GM21619 (cell line): ENCODE measurements around the gene C1orf198.

Experiments
- ATAC-seq: cut with Tn5 transposase; IDR thresholded peaks from one replicate; pipeline ENCODE4 v1.9.1; 2021; ENCODE audit not compliant: unreplicated experiment

The C1orf198 gene

GRCh38 chr1:230836347-230836746, 32.0 kb downstream of the C1orf198 start:
- ATAC-seq = no peak

DNA sequence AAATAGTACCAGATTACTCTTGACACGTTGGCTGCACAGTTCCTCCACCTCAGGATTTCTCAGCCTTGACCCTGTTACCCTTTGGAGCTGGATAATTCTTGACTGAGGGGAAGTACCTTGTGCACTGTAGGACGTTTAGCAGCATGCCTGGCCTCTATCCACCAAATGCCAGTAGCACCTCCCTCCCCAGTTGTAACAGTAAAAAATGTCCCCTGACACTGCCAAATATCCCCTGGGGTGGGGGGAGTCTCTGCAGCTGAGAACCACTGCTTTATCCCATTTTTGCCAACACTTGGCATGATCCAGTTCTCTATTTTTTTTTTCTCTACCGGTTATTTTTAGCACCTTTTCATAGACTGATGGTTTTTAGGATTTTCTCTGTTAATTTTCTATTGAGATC, 34.0 kb downstream of the C1orf198 start:
- ATAC-seq = no peak

DNA sequence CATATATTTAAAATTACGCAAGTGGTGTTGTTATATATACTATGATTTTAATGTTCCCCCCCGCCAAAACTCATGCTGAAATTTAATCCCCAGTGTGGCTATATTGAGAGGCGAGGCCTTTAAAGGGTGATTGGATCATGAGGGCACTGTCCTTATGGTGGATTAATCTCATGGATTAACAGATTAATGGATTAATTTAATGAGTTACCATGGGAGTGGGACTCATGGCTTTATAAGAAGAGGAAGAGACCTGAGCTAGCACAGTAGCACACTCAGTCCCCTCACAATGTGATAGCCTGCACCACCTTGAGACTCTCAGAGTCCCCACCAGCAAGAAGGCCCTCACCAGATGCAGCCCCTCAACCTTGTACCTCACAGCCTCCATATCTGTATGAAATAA, 34.8 kb downstream of the C1orf198 start:
- ATAC-seq = no peak

DNA sequence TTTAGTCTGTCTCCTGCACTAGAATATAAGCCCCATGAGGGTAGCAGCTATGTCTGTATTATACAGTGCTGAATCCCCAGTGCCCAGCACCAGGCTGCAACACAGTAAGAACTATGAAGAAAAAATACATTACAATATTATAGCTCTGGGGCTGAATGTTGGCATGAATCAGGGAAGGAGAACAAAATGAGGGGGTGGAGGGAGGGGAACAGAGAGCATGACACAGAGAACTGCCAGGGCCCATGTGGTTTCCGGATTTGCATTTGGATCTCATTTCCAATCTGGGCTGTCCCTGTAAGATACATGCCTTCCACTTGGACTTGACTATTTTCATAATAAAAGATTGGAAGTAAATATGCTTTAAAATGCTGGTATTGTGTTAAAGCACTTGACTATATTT, 35.8 kb downstream of the C1orf198 start:
- ATAC-seq = no peak

DNA sequence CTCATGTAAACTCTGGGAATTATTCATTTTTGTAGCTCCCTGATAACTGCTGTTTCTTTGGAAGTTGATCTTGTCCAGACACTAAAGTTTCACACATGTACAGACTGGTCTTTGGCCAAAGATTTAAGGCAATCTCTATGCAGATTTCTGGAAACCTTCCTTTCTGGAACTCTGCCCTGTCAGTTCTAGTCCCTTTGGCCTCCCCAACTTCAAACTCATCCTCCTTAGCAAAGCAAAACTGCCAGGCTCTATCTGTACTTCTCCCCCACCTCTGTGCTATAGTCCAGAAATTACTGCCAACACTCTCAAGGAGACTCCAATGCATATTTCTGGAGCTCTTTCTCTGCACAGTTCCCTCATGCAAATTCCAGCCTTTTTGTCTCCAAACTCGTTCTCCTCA, 36.5 kb downstream of the C1orf198 start:
- no peak for ATAC-seq

DNA sequence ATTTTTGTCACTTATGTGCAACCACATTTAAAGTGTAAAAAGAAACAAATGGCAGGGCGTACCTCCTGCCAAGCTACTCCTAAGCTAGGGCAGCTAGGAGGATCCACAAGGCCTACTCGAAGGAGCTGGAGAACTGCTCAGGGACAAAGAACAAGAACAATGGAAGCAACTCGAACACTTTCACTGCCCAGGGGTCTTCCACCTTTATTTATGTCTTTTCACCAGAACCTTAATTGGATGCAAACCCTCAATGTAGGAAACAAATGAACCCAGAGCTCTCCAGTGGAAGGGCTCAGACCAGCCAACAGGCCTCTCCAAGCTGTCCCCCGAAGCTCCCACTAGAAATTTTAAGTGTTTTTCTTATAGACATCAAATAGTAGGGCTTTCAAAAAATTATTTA, 39.9 kb downstream of the C1orf198 start:
- no peak for ATAC-seq

- no peak for ATAC-seq
Measured at GRCh38 chr1:230827801-230828200, 40.5 kb downstream of the C1orf198 start.

GRCh38 chr1:230827081-230827681, 41.1 kb downstream of the C1orf198 start:
- ATAC-seq = no peak

GRCh38 chr1:230826166-230826875, 42.0 kb downstream of the C1orf198 start:
- ATAC-seq = no peak

- ATAC-seq = no peak
Measured at GRCh38 chr1:230825761-230826160, 42.6 kb downstream of the C1orf198 start.

- ATAC-seq = no peak
Measured at GRCh38 chr1:230824919-230825721, 43.2 kb downstream of the C1orf198 start.

DNA sequence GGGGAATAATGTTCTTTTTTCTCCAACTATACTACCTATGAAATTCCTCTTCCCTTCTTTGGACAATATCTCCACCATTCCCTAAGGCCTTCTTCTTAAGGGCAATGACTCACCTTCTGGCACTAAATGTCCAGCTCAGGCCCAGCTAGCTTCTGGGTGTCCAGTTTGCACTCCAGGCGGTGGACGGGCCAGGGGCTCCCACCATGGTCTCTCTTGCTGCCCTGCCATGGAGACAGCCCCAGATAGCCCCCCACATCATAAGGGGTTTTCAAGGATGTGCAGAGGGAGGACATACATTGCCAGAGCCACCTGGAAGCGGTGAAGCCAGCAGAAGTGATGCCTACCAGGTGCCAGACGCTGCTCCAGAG, 43.8 kb downstream of the C1orf198 start:
- no peak for ATAC-seq

- ATAC-seq = no peak
Measured at GRCh38 chr1:230823931-230824381, 44.4 kb downstream of the C1orf198 start.

GRCh38 chr1:230823426-230823825, 44.9 kb downstream of the C1orf198 start:
- ATAC-seq = no peak

- ATAC-seq = no peak
Measured at GRCh38 chr1:230822092-230822581, 46.2 kb downstream of the C1orf198 start.

GRCh38 chr1:230821346-230821745, 47.0 kb downstream of the C1orf198 start:
- ATAC-seq = no peak

DNA sequence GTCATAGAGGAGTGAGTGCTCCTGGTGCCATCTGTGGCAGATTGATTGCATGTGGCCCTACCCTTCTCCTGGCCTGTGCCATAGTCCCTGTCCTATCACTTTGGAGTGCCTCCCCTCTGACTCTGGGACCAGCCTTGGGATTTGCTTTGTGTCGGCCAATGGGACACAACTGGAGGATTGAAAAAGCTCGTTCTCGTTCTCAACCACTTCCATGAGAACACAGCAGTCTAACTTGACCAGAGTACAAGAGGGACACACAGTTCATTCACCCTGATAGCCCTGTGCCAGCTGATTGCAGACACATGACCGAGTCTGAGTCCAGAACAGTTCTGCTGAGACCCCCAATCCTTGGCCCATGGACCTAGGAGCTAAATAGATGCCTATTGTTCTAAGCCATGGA, 47.8 kb downstream of the C1orf198 start:
- no peak for ATAC-seq

GRCh38 chr1:230819976-230820375, 48.3 kb downstream of the C1orf198 start:
- no peak for ATAC-seq

DNA sequence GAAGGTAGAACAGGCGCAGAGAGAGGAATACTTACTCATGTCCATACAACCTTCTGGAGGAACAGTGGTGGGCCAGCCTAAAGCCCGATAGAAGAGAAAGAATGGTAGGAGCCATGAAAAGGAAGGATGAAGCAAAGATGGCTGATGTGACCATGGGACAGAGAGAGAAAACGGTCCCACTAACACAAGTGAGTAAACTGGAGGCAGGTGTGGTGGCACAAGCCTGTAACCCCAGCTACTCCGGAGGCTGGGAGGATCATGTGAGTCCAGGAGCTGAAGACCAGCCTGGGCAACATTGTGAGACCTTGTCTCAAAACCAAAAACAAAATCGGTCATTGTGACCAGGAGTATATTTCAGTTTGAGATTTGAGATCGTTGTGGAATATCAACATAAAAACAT, 49.4 kb downstream of the C1orf198 start:
- ATAC-seq = no peak

DNA sequence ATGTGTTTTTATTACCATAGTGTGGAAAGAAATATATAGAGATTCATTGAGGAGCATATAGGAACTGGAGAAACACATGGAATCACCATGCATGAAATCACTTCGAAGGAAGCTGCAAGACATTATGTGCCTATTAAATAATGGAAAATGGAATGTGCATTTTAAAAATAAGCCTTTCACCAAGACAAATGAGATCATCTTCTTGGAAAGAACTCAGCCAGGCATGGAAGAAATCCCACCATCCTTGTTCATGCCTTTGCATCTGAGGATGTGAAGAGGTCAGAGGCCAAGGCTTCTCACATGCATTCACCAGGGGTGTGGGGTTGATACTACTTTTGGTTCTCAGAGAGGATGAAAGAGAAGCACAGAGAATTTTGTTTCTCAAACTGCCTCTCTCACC, 50.0 kb downstream of the C1orf198 start:
- no peak for ATAC-seq

DNA sequence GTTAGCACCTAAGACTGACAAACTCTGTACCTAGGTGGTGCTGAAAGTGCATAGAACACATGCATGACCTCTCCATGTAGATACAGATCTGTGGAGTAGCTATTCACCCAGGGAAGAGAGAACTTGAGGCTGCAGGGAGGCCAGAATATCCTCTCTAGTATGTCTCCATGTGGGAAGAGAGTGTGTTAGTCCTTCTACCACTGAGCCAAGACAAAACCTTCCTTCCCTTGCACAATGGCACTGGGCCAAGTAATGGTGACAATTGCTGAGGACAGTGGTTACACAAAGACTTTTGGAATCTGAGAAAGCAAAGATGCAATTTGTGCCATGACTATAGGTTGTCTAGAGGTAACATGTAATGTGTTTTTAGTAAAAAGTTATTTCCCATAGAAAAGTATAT, 52.3 kb downstream of the C1orf198 start:
- no peak for ATAC-seq
